Right lobe of liver (tissue), 6 donors: ENCODE measurements around the gene SMARCD1. TPM values are rescaled to one million over a fixed set of nuclear protein-coding genes. Genes with fewer than 3 reads are reported as not detected.

Experiments used
- ATAC-seq, 4 donors: fragments of 200-7000 bp; cut with Tn5 transposase; one replicate each; pipeline ENCODE4 v1.9.1; 2020; ENCODE audit warnings: mild to moderate bottlenecking in 4 of 4, moderate library complexity in 4 of 4
- DNase-seq, 3 donors: peaks; one replicate each; pipeline ENCODE4 v3.0.0-alpha.2; 2020
- H3K27ac ChIP-seq, 3 donors: fragments of 200-600 bp; one replicate each; pipeline ENCODE4 v1.8.0; 2022
- H3K27me3 ChIP-seq, 2 donors: fragments of 200-600 bp; one replicate each; pipeline ENCODE4 v1.8.0; 2022
- H3K36me3 ChIP-seq, 4 donors: fragments of 200-600 bp; sonication (generic) in 1 of 4; one replicate each; pipeline versions ENCODE4 v1.5.1 to v1.8.0; 2017 to 2022; ENCODE audit warnings: control low read depth in 1 of 4
- H3K4me1 ChIP-seq, 4 donors: fragments of 200-600 bp; sonication (generic) in 1 of 4; one replicate each; pipeline versions ENCODE4 v1.5.1 to v1.8.0; 2017 to 2022; ENCODE audit warnings: control low read depth in 1 of 4
- H3K4me3 ChIP-seq, 3 donors: fragments of 200-600 bp; one replicate each; pipeline ENCODE4 v1.8.0; 2022
- H3K9me3 ChIP-seq, 4 donors: fragments of 200-600 bp; sonication (generic) in 1 of 4; one replicate each; pipeline versions ENCODE4 v1.5.1 to v1.8.0; 2017 to 2022; ENCODE audit warnings: control low read depth in 1 of 4
- POLR2A ChIP-seq: fragments of 450-650 bp; IDR thresholded peaks from one replicate; pipeline ENCODE4 v1.6.1; 2017; ENCODE audit warnings: antibody characterized with exemption, mild to moderate bottlenecking
- WGBS: methylation state at CpG from one replicate; pipeline ENCODE4 v1.1.6; 2018; ENCODE audit warnings: low coverage, low lambda C conversion rate; ENCODE audit not compliant: insufficient coverage; ENCODE audit errors: missing lambda C conversion rate; 5-methylcytosine and 5-hydroxymethylcytosine counted together
- intact Hi-C, 2 donors: fragments of 100-400 bp; cut with DNase I; formaldehyde crosslinking; loops; one replicate each; pipeline versions ENCODE4 v1.11.2 to v1.14.1; 2022
- total RNA-seq, 6 experiments: library from RNA; depleted of rRNA in 2 of 6; stranded (reverse); fragments of >200 nt in 2 of 6; fragmentation: NEBNext Ultra II Directional in 3 of 6; extraction: Animal tissue kit (Norgen Biotek cat#: 25700) in 3 of 6; gene quantifications; one replicate each; pipeline versions ENCODE4 v1.1.0 to v1.2.4, GENCODE V29; 2016 to 2023
- TF ChIP-seq, protein P1 (sequence below), 4 donors: fragments of 200-600 bp in 3 of 4; fragments of 450-650 bp in 1 of 4; IDR thresholded peaks; one replicate each; pipeline versions ENCODE4 v1.5.1 to v1.8.0; 2016 to 2022; ENCODE audit warnings: antibody characterized with exemption in 4 of 4, mild to moderate bottlenecking in 2 of 4
- donor health status: DM: no; HTN: yes; CAD: no.
- donor health status: DM: no; HTN: no; CAD: no.
- donor health status: DM: no; HTN: no; CAD: no.
- donor health status: DM: no; HTN: yes; CAD: no.
- donor health status: DM: no; HTN: yes; CAD: no.

The SMARCD1 gene
- total RNA-seq, 6 experiments from 2014 or later = 13.3 to 35.0 (median 16.4) TPM

DNA sequence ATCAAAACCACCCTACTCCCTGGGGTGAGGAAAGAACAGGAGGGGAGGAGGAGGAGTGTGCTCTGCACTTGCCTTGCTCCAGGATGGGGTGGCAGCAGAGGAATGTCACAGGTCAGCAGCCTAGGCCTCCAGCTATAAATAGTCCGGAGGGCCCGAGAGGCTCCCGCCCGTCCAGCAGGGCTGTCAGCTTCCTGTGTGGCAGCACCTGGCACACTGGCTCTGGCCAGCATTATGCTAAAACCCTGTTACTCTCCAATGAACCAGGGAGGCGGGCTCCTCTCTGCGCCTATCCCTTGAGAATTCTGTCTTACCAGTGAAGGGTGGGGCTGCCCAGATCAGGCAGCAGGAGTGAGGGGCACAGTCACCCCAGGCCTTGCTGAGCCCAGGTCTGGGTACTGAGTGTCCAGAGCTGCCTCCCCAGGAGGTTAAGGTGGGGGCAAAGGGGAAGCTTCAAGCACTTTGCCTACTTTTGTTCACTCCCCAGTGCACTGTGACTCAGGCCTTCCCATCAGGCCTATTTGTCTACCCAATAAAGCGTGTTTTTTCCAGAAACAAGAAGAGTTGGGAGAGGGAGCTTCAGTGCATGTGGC is 25.7 kb downstream of the SMARCD1 start:
- peak overlapping the region; percentile 77 to 94 (median 78) for H3K27ac ChIP-seq
- H3K4me1 ChIP-seq = peaks cover 0 to 63% (median 21%) of the 10 kb centered on the region in 4 donors
- ATAC-seq = peak; percentile 41 to 53 (median 44)
- H3K9me3 ChIP-seq = no peaks in the 10 kb centered on the region
- WGBS = 10% methylated on average over 2 of the region's 7 CpGs
- no peaks in the 10 kb centered on the region for H3K27me3 ChIP-seq
- peaks cover 0 to 17% (median 4%) of the 10 kb centered on the region in 4 donors for H3K36me3 ChIP-seq
- peak; percentile 82 to 92 (median 89) for DNase-seq
- TF ChIP-seq, protein P1, sequence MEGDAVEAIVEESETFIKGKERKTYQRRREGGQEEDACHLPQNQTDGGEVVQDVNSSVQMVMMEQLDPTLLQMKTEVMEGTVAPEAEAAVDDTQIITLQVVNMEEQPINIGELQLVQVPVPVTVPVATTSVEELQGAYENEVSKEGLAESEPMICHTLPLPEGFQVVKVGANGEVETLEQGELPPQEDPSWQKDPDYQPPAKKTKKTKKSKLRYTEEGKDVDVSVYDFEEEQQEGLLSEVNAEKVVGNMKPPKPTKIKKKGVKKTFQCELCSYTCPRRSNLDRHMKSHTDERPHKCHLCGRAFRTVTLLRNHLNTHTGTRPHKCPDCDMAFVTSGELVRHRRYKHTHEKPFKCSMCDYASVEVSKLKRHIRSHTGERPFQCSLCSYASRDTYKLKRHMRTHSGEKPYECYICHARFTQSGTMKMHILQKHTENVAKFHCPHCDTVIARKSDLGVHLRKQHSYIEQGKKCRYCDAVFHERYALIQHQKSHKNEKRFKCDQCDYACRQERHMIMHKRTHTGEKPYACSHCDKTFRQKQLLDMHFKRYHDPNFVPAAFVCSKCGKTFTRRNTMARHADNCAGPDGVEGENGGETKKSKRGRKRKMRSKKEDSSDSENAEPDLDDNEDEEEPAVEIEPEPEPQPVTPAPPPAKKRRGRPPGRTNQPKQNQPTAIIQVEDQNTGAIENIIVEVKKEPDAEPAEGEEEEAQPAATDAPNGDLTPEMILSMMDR (IDR thresholded peaks at IDR 0.05) = no peak
- TF ChIP-seq POLR2A = peak; percentile 74
- intact Hi-C loops = no loop called here
- peak overlapping the region; percentile 2 to 88 (median 34) for H3K4me3 ChIP-seq

DNA sequence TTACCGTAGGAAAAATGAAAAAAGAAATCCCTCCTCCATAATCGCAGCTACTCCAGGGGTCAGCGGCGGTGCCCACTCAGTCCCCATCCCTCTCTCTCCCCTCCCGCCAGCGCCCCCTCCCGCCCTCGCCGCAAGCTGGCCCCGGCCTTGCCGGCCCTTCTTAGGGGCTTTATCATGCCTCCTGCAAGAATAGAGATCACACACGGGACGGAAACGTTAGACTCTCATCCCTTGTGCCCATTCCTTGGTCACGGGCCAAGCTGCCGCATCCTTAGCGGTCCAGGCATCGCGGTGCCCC is 26.2 kb downstream of the SMARCD1 start:
- TF ChIP-seq, protein P1 (IDR thresholded peaks at IDR 0.05) = no peak
- TF ChIP-seq POLR2A = no peak

DNA sequence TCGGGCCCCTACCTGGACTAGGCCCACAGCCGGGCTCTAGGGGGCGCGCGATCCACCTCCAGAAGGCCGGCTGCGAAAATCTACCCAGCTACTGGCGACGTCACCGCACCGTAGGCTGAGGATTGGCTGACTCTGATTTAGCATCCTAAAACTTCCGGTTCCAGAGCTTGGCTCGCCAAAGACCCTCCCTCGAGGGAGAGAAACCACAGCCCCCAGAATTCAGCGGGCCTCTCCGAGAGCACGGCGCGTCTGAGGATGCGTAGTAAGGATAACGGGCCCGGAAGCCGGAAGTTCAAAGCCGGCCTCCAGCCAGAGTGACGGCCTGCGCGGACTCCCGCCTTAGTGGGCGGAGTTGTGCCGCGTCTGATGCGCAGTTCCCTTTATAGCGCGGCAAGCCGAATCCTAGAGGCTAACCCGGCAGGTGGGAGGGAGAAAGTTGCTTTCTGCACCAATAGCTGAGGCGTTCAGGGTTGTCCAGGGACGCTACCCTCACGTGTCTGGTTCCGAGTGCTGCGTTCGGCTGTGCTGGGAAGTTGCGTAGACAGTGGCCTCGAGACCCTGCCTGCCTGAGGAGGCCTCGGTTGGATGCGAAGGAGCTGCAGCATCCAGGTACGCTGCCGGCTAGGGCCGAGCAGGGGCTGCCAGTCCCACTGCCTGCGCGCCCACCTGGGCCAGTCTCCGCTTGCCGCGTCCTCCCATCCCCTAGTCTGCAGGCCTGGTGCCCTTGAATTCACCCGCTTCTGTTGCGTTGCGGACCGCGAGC is 26.7 kb downstream of the SMARCD1 start, which contains the start of gene COX14:
COX14 (plus strand) TSS at position 544 of the 763 bp plus-strand sequence. CDS start 7,808 bp downstream, outside the sequence.
- H3K27me3 ChIP-seq = no peaks in the 10 kb centered on the region
- TF ChIP-seq, protein P1 (IDR thresholded peaks at IDR 0.05) = peak; percentile 74 to 93 (median 90)
- peak; percentile 98 for TF ChIP-seq POLR2A
- H3K4me1 ChIP-seq = peaks cover 0 to 55% (median 18%) of the 10 kb centered on the region in 4 donors
- H3K9me3 ChIP-seq = no peaks in the 10 kb centered on the region
- ATAC-seq (peak; percentile 78 to 87 (median 80)), DNase-seq (peak; percentile 98 to 99 (median 99))
- H3K36me3 ChIP-seq = peaks cover 0 to 12% (median 4%) of the 10 kb centered on the region in 4 donors
- 0% methylated on average over 16 of the region's 59 CpGs for WGBS
- H3K4me3 ChIP-seq = peak within 1 kb of the TSS; percentile 69 to 96 (median 88)
- intact Hi-C loops = no loop called here
- H3K27ac ChIP-seq = peak within 1 kb of the TSS; percentile 83 to 94 (median 87)

More for the DNA sequence above, 26.2 kb downstream of the SMARCD1 start:
- Histone ChIP-seq H3K27me3 (no peaks in the 10 kb centered on the region), H3K4me1 (peaks cover 0 to 58% (median 20%) of the 10 kb centered on the region in 4 donors), H3K4me3 (peak overlapping the region; percentile 2 to 88 (median 34)), H3K27ac (peak overlapping the region; percentile 77 to 94 (median 78)), H3K9me3 (no peaks in the 10 kb centered on the region), H3K36me3 (peaks cover 0 to 17% (median 4%) of the 10 kb centered on the region in 4 donors)
- DNase-seq = no peak
- 0% methylated on average over 2 of the region's 19 CpGs for WGBS
- intact Hi-C loops = no loop called here
- no peak for ATAC-seq

DNA sequence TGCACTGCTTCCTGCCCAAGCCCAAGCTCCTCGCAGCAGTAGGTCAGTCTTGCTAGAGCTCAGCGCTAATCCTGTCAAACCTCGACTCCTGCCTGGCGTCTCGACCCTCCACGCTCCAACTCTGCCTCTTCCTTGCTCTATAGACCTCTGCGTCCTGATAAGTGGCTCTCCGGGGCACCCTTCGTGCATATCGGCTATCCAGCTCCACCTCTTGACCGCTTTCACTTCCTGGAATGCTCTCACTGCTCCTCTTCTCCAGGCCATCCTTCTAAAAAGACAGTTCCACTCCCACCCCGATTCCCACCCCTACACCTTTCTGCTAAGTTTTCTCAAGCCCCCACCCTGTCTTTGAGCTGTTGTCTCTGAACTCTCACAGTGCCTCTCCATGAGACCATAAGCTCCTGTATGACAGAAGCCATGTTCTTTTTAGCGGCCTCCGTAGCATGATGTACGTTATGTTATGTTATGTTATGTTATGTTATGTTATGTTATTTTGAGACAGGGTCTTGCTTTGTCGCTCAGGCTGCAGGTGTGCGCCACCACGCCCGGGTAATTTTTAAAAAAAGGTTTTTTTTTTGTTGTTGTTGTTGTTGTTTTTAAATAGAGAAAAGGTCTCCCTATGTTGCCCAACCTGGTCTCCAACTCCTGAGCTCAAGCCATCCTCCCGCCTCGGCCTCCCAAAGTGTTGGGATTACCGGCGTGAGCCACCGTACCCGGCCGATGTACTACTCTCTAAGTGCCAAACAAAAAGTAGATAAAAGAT is 27.5 kb downstream of the SMARCD1 start:
- 16% methylated on average over 24 of the region's 26 CpGs for WGBS
- DNase-seq = no peak
- Histone ChIP-seq H3K4me1 (peaks cover 0 to 52% (median 15%) of the 10 kb centered on the region in 4 donors), H3K27me3 (no peaks in the 10 kb centered on the region), H3K4me3 (peak overlapping the region; percentile 69 to 96 (median 88)), H3K27ac (peak overlapping the region; percentile 83 to 87 (median 86)), H3K36me3 (peaks cover 0 to 11% (median 3%) of the 10 kb centered on the region in 4 donors), H3K9me3 (no peaks in the 10 kb centered on the region)
- ATAC-seq = peak; percentile 2 to 17 (median 8)
- intact Hi-C loops = no loop called here
- TF ChIP-seq, protein P1 (IDR thresholded peaks at IDR 0.05) = peak in 1 of 4 donors; percentile 9
- peak; percentile 51 for TF ChIP-seq POLR2A
